22Rv1 (cell line): ENCODE data around the gene DFFB.

Source experiments
- H3K27ac ChIP-seq: fragments of 450-650 bp; 2 replicates; pipeline ENCODE4 v1.5.1; 2017
- CTCF ChIP-seq: fragments of 450-650 bp; IDR thresholded peaks from 2 replicates; pipeline ENCODE4 v1.5.1; 2017; ENCODE audit warnings: mild to moderate bottlenecking
- ZFX ChIP-seq: fragments of 450-650 bp; IDR thresholded peaks from 2 replicates; pipeline ENCODE4 v1.6.1; 2017; ENCODE audit warnings: antibody characterized with exemption, borderline replicate concordance

Gene DFFB

GRCh38 chr1:3821447-3821846 lies 35.8 kb upstream of the DFFB start:
- no peak overlapping the region for H3K27ac ChIP-seq
- no peak for TF ChIP-seq CTCF
- no peak for TF ChIP-seq ZFX

- TF ChIP-seq ZFX = no peak
- TF ChIP-seq CTCF = no peak
- H3K27ac ChIP-seq = no peak overlapping the region
Observed at GRCh38 chr1:3821908-3822307, 35.4 kb upstream of the DFFB start.

GRCh38 chr1:3822421-3822820 lies 34.9 kb upstream of the DFFB start:
- H3K27ac ChIP-seq = no peak overlapping the region
- no peak for TF ChIP-seq ZFX
- TF ChIP-seq CTCF = no peak

- H3K27ac ChIP-seq = no peak overlapping the region
- TF ChIP-seq CTCF (no peak), ZFX (no peak)
Observed at GRCh38 chr1:3824650-3825049, 32.6 kb upstream of the DFFB start.

- H3K27ac ChIP-seq = no peak overlapping the region
- TF ChIP-seq CTCF (no peak), ZFX (no peak)
Observed at GRCh38 chr1:3825356-3825755, 31.9 kb upstream of the DFFB start.

- H3K27ac ChIP-seq = no peak overlapping the region
- TF ChIP-seq CTCF (no peak), ZFX (no peak)
Observed at GRCh38 chr1:3827813-3828307, 29.4 kb upstream of the DFFB start.

GRCh38 chr1:3828391-3828790 lies 28.9 kb upstream of the DFFB start:
- TF ChIP-seq ZFX (no peak), CTCF (no peak)
- H3K27ac ChIP-seq = no peak overlapping the region
